Spleen (tissue), 11 donors: ENCODE data around the gene C1orf35. TPM values are rescaled to one million over a fixed set of nuclear protein-coding genes. Genes with fewer than 3 reads are reported as not detected.

ENCODE experiments used
- DNase-seq: peaks from one replicate; pipeline ENCODE4 v3.0.0-alpha.2; 2020
- H3K27ac ChIP-seq, 8 donors: fragments of 200-600 bp; sonication (generic) in 7 of 8; 1 replicate in 4 of 8; 2 replicates in 4 of 8; pipeline versions ENCODE4 v1.5.0 to v1.8.0; 2016 to 2021; ENCODE audit warnings: inconsistent platforms in 4 of 8, mild to moderate bottlenecking in 4 of 8, moderate library complexity in 1 of 8
- H3K27me3 ChIP-seq, 7 donors: fragments of 200-600 bp; sonication (generic) in 6 of 7; replicated peaks in 1 of 7; 1 replicate in 4 of 7; 2 replicates in 3 of 7; pipeline versions ENCODE4 v1.5.0 to v1.8.0; 2016 to 2021; ENCODE audit warnings: inconsistent platforms in 3 of 7, mild to moderate bottlenecking in 1 of 7
- H3K36me3 ChIP-seq, 6 donors: fragments of 200-600 bp; sonication (generic) in 5 of 6; 1 replicate in 4 of 6; 2 replicates in 2 of 6; pipeline versions ENCODE4 v1.5.0 to v1.8.0; 2016 to 2021; ENCODE audit warnings: inconsistent platforms in 2 of 6
- H3K4me1 ChIP-seq, 6 donors: fragments of 200-600 bp; sonication (generic) in 5 of 6; 1 replicate in 3 of 6; 2 replicates in 3 of 6; pipeline versions ENCODE4 v1.5.0 to v1.8.0; 2016 to 2021; ENCODE audit warnings: inconsistent platforms in 3 of 6
- H3K4me3 ChIP-seq, 8 donors: fragments of 200-600 bp; sonication (generic) in 7 of 8; 1 replicate in 4 of 8; 2 replicates in 4 of 8; pipeline versions ENCODE4 v1.5.0 to v1.8.0; 2016 to 2021; ENCODE audit warnings: inconsistent platforms in 4 of 8, mild to moderate bottlenecking in 4 of 8, moderate library complexity in 2 of 8
- H3K9me3 ChIP-seq, 8 donors: fragments of 200-600 bp; sonication (generic) in 7 of 8; 1 replicate in 4 of 8; 2 replicates in 4 of 8; pipeline versions ENCODE4 v1.5.0 to v1.8.0; 2016 to 2021; ENCODE audit warnings: inconsistent platforms in 4 of 8
- POLR2A ChIP-seq, 3 donors: fragments of 450-650 bp; IDR thresholded peaks; one replicate each; pipeline ENCODE4 v1.5.1; 2017; ENCODE audit warnings: antibody characterized with exemption in 3 of 3, mild to moderate bottlenecking in 1 of 3
- POLR2AphosphoS5 ChIP-seq, 3 donors: sonication (generic); formaldehyde crosslinking; IDR thresholded peaks; one replicate each; pipeline ENCODE4 v1.5.1; 2017; ENCODE audit warnings: antibody characterized with exemption in 3 of 3
- WGBS, 5 donors: extraction: QIAGEN DNeasy Blood & Tissue Kit in 3 of 5; methylation state at CpG; one replicate each; pipeline versions ENCODE4 v1.1.5 to v1.1.7; 2013 to 2018; 5-methylcytosine and 5-hydroxymethylcytosine counted together
- intact Hi-C: fragments of 100-400 bp; cut with DNase I; formaldehyde crosslinking; loops from one replicate; pipeline ENCODE4 v1.15.0; 2023; ENCODE audit warnings: low total_unique reads
- polyA plus RNA-seq, 3 donors: library from polyadenylated mRNA; stranded (reverse); fragments of 200-250 nt; gene quantifications; one replicate each; pipeline ENCODE4 v1.2.1, GENCODE V29; 2013
- total RNA-seq, 7 donors: library from RNA; depleted of rRNA in 3 of 7; stranded (reverse); fragments of >200 nt in 3 of 7; fragmentation: NEBNext Ultra II Directional in 4 of 7; extraction: Animal tissue kit (Norgen Biotek cat#: 25700) in 4 of 7; gene quantifications; one replicate each; pipeline versions ENCODE4 v1.1.0 to v1.2.1, GENCODE V29; 2016 to 2021
- TF ChIP-seq, protein P1 (sequence below), 11 experiments: fragments of 200-600 bp in 7 of 11; fragments of 450-650 bp in 4 of 11; sonication (generic) in 4 of 11; IDR thresholded peaks in 8 of 11; conservative IDR thresholded peaks in 3 of 11; 1 replicate in 7 of 11; 2 replicates in 4 of 11; pipeline versions ENCODE4 v1.4.0 to v1.8.0; 2016 to 2021; ENCODE audit warnings: antibody characterized with exemption in 11 of 11, inconsistent platforms in 4 of 11, mild to moderate bottlenecking in 1 of 11
- donor health status: healthy with polysubstance abuse.
- donor health status: DM: no; HTN: no; CAD: no; lungs with moderate emphysema.
- donor health status: DM: no; HTN: no; CAD: no.
- donor health status: Bipolar disorder and iron deficiency.
- donor health status: healthy.
- donor health status: DM: no; HTN: no; CAD: no.
- donor health status: DM: yes; HTN: yes; CAD: no.

The C1orf35 gene
- total and polyA plus RNA-seq, 10 donors, result 7.3 to 23.4 (median 12.5) TPM

DNA sequence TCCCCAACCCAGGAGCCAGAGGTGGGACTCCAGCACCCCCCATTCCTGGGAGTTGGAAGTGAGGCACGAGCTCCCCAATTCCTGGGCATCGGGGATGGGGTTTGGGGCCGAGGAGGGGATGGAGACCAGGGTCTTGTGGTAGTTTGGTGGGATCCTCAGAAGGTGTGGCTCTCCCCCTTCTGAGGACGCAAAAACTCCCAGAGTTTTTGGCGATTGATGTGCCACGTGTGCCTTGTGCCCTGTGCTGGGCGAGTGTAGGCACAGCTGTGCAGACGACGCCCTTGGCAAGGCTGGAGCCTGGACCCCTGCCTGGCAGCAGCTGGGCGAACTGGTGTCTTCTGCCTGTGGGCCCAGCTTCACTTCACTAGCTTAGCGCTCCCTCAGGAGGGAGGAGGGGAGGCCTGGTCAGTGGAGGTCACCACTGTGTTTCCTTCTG is 39.6 kb upstream of the C1orf35 start:
- WGBS, 5 donors, result 71 to 91% (median 80%) methylated on average over 7 to 11 of the region's 11 CpGs
- Histone ChIP-seq H3K9me3 (no peaks in the 10 kb centered on the region), H3K4me3 (peak overlapping the region in 1 of 8 donors; percentile 90), H3K27me3 (no peaks in the 10 kb centered on the region), H3K36me3 (peaks cover 0 to 57% (median 26%) of the 10 kb centered on the region in 6 donors), H3K4me1 (peaks cover 28 to 88% (median 61%) of the 10 kb centered on the region in 6 donors), H3K27ac (peak overlapping the region in 5 of 8 donors; percentile 36 to 99 (median 98))
- DNase-seq, result no peak
- intact Hi-C loops, result no loop called here
- TF ChIP-seq POLR2A (IDR thresholded peaks at IDR 0.05) (no peak), POLR2AphosphoS5 (IDR thresholded peaks at IDR 0.05) (no peak)
- TF ChIP-seq, protein P1, sequence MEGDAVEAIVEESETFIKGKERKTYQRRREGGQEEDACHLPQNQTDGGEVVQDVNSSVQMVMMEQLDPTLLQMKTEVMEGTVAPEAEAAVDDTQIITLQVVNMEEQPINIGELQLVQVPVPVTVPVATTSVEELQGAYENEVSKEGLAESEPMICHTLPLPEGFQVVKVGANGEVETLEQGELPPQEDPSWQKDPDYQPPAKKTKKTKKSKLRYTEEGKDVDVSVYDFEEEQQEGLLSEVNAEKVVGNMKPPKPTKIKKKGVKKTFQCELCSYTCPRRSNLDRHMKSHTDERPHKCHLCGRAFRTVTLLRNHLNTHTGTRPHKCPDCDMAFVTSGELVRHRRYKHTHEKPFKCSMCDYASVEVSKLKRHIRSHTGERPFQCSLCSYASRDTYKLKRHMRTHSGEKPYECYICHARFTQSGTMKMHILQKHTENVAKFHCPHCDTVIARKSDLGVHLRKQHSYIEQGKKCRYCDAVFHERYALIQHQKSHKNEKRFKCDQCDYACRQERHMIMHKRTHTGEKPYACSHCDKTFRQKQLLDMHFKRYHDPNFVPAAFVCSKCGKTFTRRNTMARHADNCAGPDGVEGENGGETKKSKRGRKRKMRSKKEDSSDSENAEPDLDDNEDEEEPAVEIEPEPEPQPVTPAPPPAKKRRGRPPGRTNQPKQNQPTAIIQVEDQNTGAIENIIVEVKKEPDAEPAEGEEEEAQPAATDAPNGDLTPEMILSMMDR (IDR thresholded peaks at IDR 0.05 in 8 of 11, conservative IDR thresholded peaks at IDR 0.05 in 3 of 11), result no peak

DNA sequence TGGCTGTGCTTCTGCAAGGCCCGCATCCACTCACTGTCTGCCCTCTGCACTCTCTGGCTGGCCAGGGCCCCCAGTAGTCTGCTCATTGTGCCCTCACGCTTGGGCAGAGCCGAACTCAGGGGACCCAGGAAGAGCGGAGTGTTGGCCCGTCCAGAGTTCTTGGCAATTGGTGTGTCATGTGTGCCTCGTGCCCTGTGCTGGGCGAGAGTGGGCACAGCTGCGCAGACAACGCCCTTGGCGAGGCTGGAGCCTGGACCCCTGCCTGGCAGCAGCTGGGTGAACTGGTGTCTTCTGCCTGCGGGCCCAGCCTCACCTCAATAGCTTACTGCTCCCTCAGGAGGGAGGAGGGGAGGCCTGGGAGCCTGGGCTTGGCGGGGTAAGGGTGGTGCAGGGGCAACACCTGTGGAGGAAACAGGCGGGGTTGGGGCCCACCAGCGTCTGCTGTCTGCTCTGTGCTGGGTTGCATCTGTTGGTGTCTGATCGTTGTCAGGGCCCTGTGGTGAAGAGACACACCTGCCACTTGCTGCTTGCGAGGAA is 39.1 kb upstream of the C1orf35 start:
- 71 to 81% (median 76%) methylated on average over 10 to 16 of the region's 16 CpGs for WGBS, 5 donors
- intact Hi-C loops, result no loop called here
- Histone ChIP-seq H3K4me3 (peak overlapping the region in 6 of 8 donors; percentile 74 to 90 (median 80)), H3K9me3 (no peaks in the 10 kb centered on the region), H3K27ac (peak overlapping the region in 7 of 8 donors; percentile 36 to 99 (median 98)), H3K36me3 (peaks cover 0 to 52% (median 21%) of the 10 kb centered on the region in 6 donors), H3K4me1 (peaks cover 28 to 88% (median 63%) of the 10 kb centered on the region in 6 donors), H3K27me3 (no peaks in the 10 kb centered on the region)
- TF ChIP-seq, protein P1 (IDR thresholded peaks at IDR 0.05 in 8 of 11, conservative IDR thresholded peaks at IDR 0.05 in 3 of 11), result no peak
- TF ChIP-seq POLR2A (IDR thresholded peaks at IDR 0.05), result no peak
- TF ChIP-seq POLR2AphosphoS5 (IDR thresholded peaks at IDR 0.05), result peak in 1 of 3 donors; percentile 32
- DNase-seq, result peak; percentile 82

DNA sequence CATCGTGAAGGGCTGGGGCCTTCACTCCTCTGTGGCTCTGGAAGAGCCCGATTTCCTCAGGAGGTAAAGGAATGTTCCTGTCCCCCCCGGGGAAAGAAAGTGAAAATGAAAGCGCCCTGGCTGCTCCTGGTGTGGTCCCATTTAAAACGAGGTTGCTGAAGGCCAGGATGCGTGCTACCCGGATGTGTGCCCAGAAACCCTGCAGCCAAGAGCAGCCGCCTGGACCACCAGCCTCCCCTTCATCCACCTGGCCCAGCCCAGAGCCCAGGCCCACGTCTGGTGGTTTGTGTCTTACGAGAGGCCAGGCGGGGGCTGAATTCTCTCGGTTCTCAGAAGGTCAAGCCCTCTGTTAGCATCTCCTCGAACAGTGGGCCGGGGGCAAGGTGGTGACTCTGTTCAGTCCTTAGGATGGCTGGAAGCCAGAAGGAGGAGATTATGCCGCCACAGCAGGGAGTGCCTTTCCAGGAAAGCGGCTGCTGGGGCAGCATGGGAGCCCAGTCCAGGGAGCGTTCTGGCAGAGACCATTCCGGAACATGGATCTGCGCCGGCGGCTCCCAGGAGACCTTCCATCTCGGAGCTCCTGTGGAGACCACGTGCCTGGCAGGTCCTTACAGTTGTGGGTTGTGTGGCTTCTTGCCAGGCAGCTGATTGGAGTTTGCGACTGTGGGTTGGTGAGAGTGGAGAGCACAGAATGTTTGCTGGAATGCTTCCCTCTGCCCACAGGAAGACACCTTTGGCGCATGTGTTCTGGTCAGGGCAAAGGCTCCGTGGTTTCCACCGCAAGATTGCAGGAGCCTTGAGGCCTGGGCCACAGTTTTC is 38.3 kb upstream of the C1orf35 start:
- Histone ChIP-seq H3K4me3 (peak overlapping the region; percentile 64 to 90 (median 80)), H3K27me3 (no peaks in the 10 kb centered on the region), H3K9me3 (no peaks in the 10 kb centered on the region), H3K4me1 (peaks cover 28 to 88% (median 62%) of the 10 kb centered on the region in 6 donors), H3K27ac (peak overlapping the region; percentile 94 to 99 (median 98)), H3K36me3 (peaks cover 0 to 44% (median 13%) of the 10 kb centered on the region in 6 donors)
- peak; percentile 88 for DNase-seq
- TF ChIP-seq POLR2AphosphoS5 (IDR thresholded peaks at IDR 0.05), result peak in 2 of 3 donors; percentile 21 to 43
- TF ChIP-seq POLR2A (IDR thresholded peaks at IDR 0.05), result no peak
- intact Hi-C loops, result no loop called here
- WGBS, 5 donors, result 33 to 48% (median 43%) methylated on average over 20 to 27 of the region's 27 CpGs

DNA sequence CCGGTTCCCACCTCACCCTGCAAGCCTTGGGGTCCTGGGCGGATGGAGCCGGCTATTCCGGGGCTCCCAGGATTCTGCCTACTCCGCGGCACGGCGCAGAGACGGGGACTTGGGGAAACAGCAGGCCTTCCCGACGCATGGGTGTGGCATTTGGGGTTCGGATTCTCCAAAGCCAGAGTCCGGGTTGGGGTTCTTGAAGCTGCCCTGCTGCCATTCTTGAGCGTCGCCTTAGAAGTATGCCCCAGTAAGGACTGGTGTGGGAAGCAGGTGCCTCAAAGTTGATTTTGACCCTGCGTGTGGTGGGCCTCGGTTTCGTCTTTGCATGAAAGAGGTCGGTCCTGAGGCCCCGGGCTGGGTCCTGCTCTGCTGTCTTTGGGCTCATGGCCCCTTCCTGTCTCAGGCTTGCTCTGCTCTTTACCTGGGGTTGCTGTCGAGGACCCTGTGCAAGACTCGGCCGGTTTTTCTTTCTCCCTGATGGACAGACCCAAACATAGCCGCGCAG is 37.6 kb upstream of the C1orf35 start:
- WGBS, 5 donors, result 3 to 12% (median 5%) methylated on average over 19 to 25 of the region's 25 CpGs
- H3K9me3 ChIP-seq, result no peaks in the 10 kb centered on the region
- peak overlapping the region; percentile 64 to 90 (median 80) for H3K4me3 ChIP-seq
- peaks cover 0 to 37% (median 8%) of the 10 kb centered on the region in 6 donors for H3K36me3 ChIP-seq
- TF ChIP-seq, protein P1 (IDR thresholded peaks at IDR 0.05 in 8 of 11, conservative IDR thresholded peaks at IDR 0.05 in 3 of 11), result no peak
- TF ChIP-seq POLR2A (IDR thresholded peaks at IDR 0.05), result no peak
- TF ChIP-seq POLR2AphosphoS5 (IDR thresholded peaks at IDR 0.05), result no peak
- peak overlapping the region; percentile 94 to 99 (median 98) for H3K27ac ChIP-seq
- H3K27me3 ChIP-seq, result no peaks in the 10 kb centered on the region
- intact Hi-C loops, result no loop called here
- no peak for DNase-seq
- peaks cover 28 to 88% (median 59%) of the 10 kb centered on the region in 6 donors for H3K4me1 ChIP-seq
